ENCODE measurements around the gene ELFN2. TPM values are rescaled to one million over a fixed set of nuclear protein-coding genes. Genes with fewer than 3 reads are reported as not detected.
"Not testable (repeated sequence)": the region's sequence is repeated elsewhere in the genome, so short reads cannot be mapped to it uniquely, and the experiment has no call there.

ELFN2 gene
- total and polyA plus RNA-seq, 2 of the 13 experiments (the other 11 are each of a cell fraction or from before 2014, with no cell fraction given): 0.01 TPM; not detected in 1

- POLR2A ChIA-PET: no interaction called here
- FAIRE-seq: no peak
Measured at GRCh38 chr22:37469416-37470086, 42.3 kb upstream of the ELFN2 start.

DNA sequence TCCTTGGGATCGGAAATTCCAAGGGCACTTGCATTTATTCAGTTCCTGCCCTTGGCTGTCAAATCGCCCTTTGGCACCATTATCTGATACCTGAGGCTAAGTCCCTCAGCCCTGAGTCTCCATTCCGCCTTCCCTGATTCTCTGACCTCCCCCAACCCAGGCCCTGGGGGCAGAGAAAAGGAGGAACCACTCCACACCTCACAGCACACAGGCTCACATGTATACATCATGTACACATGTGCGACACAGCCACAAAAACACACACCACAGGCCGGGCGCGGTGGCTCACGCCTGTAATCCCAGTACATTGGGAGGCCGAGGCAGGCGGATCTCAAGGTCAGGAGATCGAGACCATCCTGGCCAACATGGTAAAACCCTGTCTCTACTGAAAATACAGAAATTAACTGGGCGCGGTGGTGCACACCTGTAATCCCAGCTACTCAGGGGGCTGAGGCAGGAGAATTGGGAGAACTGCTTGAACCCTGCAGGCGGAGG, 41.0 kb upstream of the ELFN2 start:
- POLR2A ChIA-PET; BruUV-seq (replicated peaks); FAIRE-seq: not testable (repeated sequence)

More at GRCh38 chr22:37469416-37470086, 42.3 kb upstream of the ELFN2 start:
- Histone ChIP-seq H3K27ac (ENCODE audit: extremely low read length, insufficient read depth, low read length) (no peak overlapping the region), H2AFZ (ENCODE audit: low read length) (no peak overlapping the region), H3K4me1 (ENCODE audit: insufficient read depth, low read length) (no peaks in the 10 kb centered on the region), H3K9me3 (ENCODE audit: low read length) (no peaks in the 10 kb centered on the region), H4K20me1 (ENCODE audit: insufficient read depth, low read length) (no peaks in the 10 kb centered on the region), H3K27me3 (ENCODE audit: control insufficient read depth in 1 of 2, insufficient read depth in 2 of 2, low read length in 2 of 2) (peaks cover 0 to 7% of the 10 kb centered on the region in 2 experiments; a peak in 3 of 5 replicates), H3K79me2 (ENCODE audit: insufficient read depth, low read length) (no peaks in the 10 kb centered on the region), H3K9ac (ENCODE audit: insufficient read depth, low read depth, low read length) (no peak overlapping the region), H3K4me2 (ENCODE audit: low read depth, low read length) (no peak overlapping the region), H3K36me3 (replicated peaks in 1 of 2; ENCODE audit: control insufficient read depth in 1 of 2, insufficient read depth in 2 of 2, low read length in 2 of 2) (no peaks in the 10 kb centered on the region), H3K4me3 (replicated peaks in 1 of 3; ENCODE audit: insufficient read depth in 1 of 3, low read depth in 2 of 3, low read length in 3 of 3) (no peak overlapping the region)
- in situ Hi-C loops (cut with HindIII; ENCODE audit: extremely low pct_ligation_motif_present, low pct_unique_long_range_greater_than_20kb): no loop called here
- no TSS peak for BruUV-seq (replicated peaks)
- DNase-seq (ENCODE audit: low spot score): no peak
- intact Hi-C loops (cut with micrococcal nuclease; ENCODE audit: unreplicated experiment): loop anchor here (10.0 kb wide), 1 partner anchor 55 kb away; no protein-coding TSS in a partner anchor
- 39% methylated on average over 3 of the region's 8 CpGs for WGBS (ENCODE audit: low lambda C conversion rate)
- no peak for ATAC-seq
- no peak for TF ChIP-seq ZNF101 (CRISPR knock-in tag; IDR thresholded peaks at IDR 0.05; ENCODE audit: borderline replicate concordance, low read depth)
- CTCF ChIA-PET (ENCODE audit: low intra/inter-chr PET ratio, low total read pairs): no interaction called here

More for the DNA sequence above, 41.0 kb upstream of the ELFN2 start:
- H4K20me1 ChIP-seq (ENCODE audit: insufficient read depth, low read length); DNase-seq (ENCODE audit: low spot score); H3K79me2 ChIP-seq (ENCODE audit: insufficient read depth, low read length); H3K27me3 ChIP-seq (ENCODE audit: control insufficient read depth in 1 of 2, insufficient read depth in 2 of 2, low read length in 2 of 2); H3K4me3 ChIP-seq (replicated peaks in 1 of 3; ENCODE audit: insufficient read depth in 1 of 3, low read depth in 2 of 3, low read length in 3 of 3); ATAC-seq; in situ Hi-C loops (cut with HindIII; ENCODE audit: extremely low pct_ligation_motif_present, low pct_unique_long_range_greater_than_20kb); H3K27ac ChIP-seq (ENCODE audit: extremely low read length, insufficient read depth, low read length); CTCF ChIA-PET (ENCODE audit: low intra/inter-chr PET ratio, low total read pairs); H3K9ac ChIP-seq (ENCODE audit: insufficient read depth, low read depth, low read length); H3K9me3 ChIP-seq (ENCODE audit: low read length); H2AFZ ChIP-seq (ENCODE audit: low read length); H3K4me2 ChIP-seq (ENCODE audit: low read depth, low read length); intact Hi-C loops (cut with micrococcal nuclease; ENCODE audit: unreplicated experiment); H3K36me3 ChIP-seq (replicated peaks in 1 of 2; ENCODE audit: control insufficient read depth in 1 of 2, insufficient read depth in 2 of 2, low read length in 2 of 2); H3K4me1 ChIP-seq (ENCODE audit: insufficient read depth, low read length): not testable (repeated sequence)
- WGBS (ENCODE audit: low lambda C conversion rate): 73% methylated on average over 14 of the region's 14 CpGs
- TF ChIP-seq MNT (IDR thresholded peaks at IDR 0.05): peak; percentile 36

Data from HepG2 (cell line).